ENCODE measurements around the gene OSBPL1A.

- TF ChIP-seq CTCF (IDR thresholded peaks at IDR 0.05) (no peak), POLR2A (IDR thresholded peaks at IDR 0.05) (no peak)
Measured at GRCh38 chr18:24429188-24429587, 31.6 kb upstream of the OSBPL1A start.

All from right lobe of liver (tissue), 4 donors.